NCI-H1436 (cell line): ENCODE measurements around the gene MMAB.

ENCODE experiments used
- DNase-seq: peaks from one replicate; lab custom pipeline; 2025; lab: John Stamatoyannopoulos, UW

MMAB gene

DNA sequence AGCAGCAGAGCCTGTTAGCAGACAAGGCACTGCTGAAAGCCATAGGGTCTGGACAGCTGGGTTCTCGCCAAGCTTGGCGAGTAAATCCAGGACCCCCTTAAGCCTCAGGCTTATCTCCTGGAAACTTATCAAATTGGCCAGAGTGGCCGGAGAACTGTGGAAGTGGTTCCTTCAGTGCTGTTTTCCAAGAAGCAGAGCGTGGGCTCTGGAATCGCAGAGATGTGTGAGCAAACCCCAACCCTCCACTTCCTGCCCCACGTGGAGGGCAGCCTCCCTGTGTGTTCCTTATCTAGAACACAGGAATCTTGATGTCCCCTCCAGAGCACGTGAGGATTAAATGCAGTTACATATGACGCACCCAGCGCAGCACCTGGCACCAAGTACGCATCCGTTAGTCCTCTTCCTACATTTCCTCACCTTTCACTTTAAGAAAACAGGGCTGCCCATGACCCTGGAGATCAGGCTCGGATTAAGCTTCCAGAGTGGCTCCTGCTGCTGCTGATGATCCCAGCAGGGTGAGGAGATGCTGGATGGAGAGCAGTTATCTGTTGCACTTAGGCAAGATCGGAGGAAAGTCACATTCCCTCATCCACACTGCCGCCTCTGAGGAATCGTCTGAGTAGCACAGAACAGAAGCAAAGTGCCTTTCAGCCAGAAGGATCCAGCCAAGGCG, 35.0 kb downstream of the MMAB start:
- no peak for DNase-seq

GRCh38 chr12:109537136-109537535, 36.2 kb downstream of the MMAB start:
- no peak for DNase-seq

- no peak for DNase-seq
Observed at GRCh38 chr12:109535863-109536250, 37.4 kb downstream of the MMAB start.

DNA sequence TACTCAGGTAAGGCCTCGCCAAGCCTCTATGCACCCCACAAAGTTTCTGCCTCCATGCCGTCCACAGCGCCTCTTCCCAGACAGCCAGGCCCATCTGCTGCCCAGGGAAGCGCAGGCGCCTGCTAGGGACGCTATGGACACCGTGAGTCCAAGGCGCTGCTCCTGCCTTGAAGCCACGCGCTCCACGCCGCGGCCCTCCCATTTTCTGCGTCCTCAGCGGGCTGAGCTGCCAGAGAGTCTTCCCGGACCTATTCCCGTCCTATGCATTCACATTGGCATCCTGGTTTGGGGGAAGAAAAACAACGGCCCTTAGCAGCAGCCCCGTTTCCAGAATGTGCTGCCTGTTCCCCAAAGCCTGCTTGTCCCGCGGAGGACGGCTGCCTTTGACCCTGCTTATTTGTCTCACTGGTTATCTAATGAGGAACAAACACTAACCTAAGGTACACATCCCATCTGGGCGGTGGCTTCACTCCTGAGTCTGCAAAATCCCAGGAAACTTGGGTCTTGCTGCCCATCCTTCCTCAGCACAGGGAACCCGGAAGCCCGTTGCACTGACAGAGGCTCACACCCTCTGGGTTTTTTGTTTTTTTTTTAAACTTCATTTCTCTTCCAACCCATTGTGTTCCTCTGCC, 38.0 kb downstream of the MMAB start:
- DNase-seq: no peak

DNA sequence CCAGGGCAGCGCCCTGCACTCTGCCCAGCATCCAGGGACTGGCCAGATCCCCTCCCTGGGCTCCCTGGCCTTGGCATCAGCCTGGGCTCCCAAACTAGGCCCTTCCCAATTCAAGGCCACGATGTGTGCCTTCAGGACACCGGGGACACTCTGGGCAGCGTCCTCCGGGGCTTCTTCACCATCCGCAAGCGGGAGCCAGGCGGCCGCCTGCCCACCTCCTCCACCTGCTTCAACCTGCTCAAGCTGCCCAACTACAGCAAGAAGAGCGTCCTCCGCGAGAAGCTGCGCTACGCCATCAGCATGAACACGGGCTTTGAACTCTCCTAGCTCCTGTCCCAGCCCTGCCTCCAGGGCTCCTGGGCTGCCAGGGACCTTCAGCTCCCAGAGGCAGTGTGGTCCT, 38.8 kb downstream of the MMAB start:
- DNase-seq: no peak

DNA sequence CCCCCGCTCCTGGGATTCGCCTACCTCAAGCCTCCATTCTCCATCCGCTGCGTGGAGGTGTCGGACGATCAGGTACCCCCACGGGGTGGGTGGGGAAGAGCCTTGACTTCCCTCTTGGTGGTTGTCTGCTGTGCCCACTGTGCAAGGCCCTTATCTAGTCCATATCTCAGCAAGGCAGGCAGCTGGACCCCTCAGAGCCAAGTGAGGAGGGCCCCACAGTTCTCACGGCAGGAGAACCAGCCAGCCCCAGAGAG, 39.9 kb downstream of the MMAB start:
- no peak for DNase-seq

GRCh38 chr12:109532721-109533486, 40.4 kb downstream of the MMAB start:
- DNase-seq: peak; percentile 58

- no peak for DNase-seq
Observed at GRCh38 chr12:109531411-109531810, 41.9 kb downstream of the MMAB start.

DNA sequence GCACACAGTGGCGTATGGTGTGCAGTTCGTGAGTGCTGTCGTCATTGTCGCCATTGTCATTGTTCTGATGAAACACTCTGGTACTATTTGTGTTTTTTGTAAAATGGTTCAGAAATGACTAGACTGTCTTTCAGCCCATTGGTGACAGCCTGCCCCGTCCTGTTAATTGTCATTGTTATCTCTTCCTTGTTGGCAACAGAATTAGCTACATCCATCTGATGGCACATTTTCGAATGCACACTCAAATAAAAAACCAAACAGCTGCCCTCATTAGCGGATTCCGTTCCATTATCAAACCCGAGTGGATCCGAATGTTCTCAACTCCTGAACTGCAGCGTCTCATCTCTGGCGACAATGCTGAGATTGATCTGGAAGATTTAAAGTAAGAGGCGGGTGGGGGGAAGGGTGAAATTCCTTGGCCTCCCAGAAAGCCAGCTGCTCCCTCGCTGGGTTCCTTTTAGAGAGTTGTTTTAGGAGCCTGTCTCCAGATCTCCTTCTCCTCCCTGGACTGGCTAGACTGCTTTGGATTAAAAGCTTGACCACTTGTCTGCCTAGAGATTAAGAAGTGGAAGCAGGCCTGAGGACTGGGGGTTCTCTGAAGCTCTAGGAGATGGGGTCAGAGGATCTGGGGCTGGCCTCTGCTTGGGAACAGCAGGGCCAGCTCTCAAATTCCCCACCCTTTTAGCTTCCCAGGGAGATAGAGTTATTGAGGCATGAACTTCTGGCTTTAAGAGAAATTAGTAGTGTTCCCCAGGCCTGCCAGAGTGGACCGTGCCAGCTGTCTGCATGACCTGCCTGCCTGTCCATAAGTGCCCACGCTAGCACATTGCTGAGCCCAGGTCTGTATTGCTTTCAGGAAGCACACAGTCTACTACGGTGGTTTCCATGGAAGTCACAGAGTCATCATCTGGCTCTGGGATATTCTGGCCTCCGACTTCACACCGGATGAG, 43.3 kb downstream of the MMAB start:
- DNase-seq: no peak

DNA sequence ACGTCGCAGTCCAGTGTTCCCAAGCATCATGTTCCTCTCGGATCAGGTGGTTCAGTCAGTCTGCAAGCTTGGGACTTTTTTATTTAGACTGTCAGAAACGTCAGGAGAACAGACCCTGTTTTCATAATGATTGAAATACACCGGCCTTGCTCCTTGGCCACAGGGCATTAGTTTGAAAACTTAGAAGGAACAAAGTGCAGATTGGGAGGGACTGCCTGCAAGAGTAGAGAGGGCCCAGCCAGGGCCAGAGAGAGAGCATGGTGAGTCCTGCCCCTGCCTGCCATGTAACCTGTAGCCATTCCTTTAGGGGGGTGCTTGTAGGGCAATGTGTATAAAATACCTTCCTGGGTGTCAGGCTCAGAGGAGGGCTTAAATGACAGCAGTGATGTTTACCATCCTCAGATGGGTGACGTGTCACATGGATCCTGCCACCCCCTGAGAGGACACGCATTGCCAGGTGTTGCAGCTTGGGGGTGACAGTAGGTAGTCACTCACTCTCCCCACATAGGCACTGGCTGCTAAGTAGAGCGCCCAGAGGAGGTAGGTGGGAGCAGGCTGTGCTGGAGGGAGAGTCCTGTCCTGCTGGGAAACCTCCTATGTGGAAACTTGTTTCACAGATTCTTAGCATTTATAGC, 45.7 kb downstream of the MMAB start:
- DNase-seq: no peak

DNA sequence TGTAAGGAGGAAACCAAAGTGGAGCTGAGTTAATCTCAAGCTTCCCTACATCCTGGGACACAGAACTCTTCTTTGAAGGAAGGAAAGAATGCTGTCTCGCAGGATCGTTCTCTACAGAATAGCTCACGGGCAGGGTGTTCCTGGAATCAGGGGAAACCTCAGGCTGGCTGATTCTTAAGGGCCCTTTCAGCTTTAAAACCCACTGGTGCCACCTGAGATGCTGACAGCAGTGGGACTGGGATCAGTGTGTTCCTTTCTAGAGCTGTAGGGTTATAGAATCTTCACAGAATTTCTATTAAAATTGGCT, 48.1 kb downstream of the MMAB start:
- no peak for DNase-seq

GRCh38 chr12:109524466-109525278, 48.6 kb downstream of the MMAB start:
- no peak for DNase-seq

- DNase-seq: no peak
Observed at GRCh38 chr12:109523504-109523903, 49.8 kb downstream of the MMAB start.

DNA sequence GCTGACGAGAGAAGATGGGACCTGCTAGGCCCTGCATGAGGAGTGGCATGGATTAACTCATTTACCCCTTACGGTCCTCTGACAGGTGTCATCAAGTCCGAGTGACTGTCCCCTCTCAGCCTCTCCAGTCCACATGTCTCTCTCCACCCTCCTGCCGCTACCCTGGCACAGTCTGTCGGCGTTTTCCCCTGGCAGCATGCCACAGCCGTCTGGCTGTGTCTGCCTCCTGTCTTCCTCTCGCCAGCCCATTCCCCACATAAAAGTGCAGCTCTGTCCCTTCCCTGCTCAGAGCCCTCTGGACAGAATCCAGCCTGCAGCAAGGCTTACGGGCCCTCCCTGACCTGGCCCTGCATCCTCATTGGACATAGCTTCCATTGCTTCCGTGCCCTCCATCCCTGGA, 50.2 kb downstream of the MMAB start:
- no peak for DNase-seq

- no peak for DNase-seq
Observed at GRCh38 chr12:109521831-109522230, 51.5 kb downstream of the MMAB start.

GRCh38 chr12:109519787-109520186, 53.5 kb downstream of the MMAB start:
- DNase-seq: no peak

DNA sequence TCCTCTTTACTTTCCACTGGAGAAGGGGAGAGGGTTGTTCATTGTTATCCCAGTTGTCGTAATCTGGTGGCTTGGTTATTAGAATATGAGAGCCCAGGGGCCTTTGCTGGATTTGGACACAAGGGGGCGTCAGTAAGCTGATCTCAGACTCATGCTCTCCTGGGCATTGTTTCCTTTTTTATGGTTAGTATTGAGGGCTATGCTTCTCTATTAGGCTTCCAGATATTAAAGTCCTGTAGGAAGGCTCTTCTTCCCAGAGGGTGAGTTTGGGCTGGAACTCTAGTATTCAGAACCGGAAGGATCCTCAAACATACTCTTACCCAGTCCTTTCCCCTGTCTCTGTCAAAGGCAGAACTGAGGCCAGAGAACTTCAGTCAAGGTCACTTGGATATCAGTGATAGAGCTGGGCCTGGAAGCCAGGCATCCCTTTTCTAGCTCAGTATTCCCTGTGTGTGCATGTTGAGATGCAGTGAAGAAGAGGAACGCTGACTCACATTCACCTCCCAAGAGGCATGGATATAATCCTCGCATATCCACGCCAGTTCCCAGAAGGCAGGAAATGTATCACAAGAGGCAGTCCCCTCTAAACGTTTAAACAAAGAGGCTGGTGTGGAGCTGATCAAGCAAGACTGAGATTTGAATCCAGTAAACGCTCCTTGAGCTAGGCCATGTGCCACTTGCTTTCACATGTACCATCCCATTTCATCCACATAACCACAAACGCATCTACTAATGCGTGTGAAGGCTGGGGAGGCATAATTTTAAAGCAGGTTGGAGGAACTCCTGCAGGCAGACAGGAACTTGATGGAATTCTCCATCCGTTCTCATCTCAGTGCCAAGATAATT, 54.3 kb downstream of the MMAB start:
- DNase-seq: peak; percentile 62

- DNase-seq: no peak
Observed at GRCh38 chr12:109517619-109518018, 55.7 kb downstream of the MMAB start.

GRCh38 chr12:109513977-109514376, 59.3 kb downstream of the MMAB start:
- DNase-seq: no peak

DNA sequence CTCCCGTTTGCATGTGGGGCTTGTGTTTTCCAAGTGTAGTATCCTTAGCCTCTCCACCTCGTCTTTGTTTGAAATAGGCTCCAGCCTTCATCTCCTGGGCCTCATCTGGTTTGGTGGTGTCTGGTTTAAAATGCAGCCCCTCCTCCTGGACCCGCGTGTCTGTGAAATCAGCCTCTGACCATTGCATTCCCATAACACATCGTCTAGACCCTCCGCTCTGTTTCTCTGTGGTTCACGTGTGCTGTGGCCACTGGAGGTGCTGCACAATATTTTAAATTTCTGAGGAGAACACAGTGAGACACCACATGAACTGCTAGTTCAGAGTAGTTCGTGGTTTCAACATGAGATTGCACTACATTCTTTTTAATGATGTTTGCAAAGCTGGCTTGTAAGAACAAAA, 60.3 kb downstream of the MMAB start:
- DNase-seq: no peak
